UCSD-AML1 (cell line): ENCODE data around the gene CYP21A2.
"Not testable (repeated sequence)": the region's sequence is repeated elsewhere in the genome, so short reads cannot be mapped to it uniquely, and the experiment has no call there.

Experiments used
- DNase-seq: peaks from one replicate; lab custom pipeline; 2025; ENCODE audit not compliant: unreplicated experiment; lab: John Stamatoyannopoulos, UW

Gene CYP21A2

DNA sequence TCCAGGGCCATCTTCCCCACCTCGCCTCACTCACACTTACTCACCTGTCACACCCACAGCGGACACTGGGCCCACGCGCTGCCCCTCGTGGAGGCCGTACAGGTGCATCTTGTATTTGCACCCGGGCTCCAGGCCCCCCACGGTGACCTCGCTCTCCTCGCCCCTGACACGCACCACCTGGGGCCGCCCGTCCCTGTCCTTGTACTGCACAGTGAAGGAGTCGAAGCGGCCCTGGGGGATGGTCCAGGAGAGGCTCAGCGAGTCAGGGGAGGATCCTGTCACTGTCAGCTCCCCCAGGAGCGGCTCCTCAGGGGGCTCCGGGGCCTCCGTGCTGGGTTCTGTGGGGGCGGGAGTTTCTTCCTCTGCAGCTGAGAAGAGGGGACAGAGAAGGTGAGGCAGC lies 14.4 kb downstream of the CYP21A2 start:
- DNase-seq: not testable (repeated sequence)

- not testable (repeated sequence) for DNase-seq
Measured at GRCh38 chr6:32053314-32053713, 15.1 kb downstream of the CYP21A2 start.

- DNase-seq: not testable (repeated sequence)
Measured at GRCh38 chr6:32055756-32056155, 17.5 kb downstream of the CYP21A2 start.

GRCh38 chr6:32056254-32056653 lies 18.0 kb downstream of the CYP21A2 start:
- DNase-seq: no peak

- DNase-seq: no peak
Measured at GRCh38 chr6:32057966-32058365, 19.8 kb downstream of the CYP21A2 start.

DNA sequence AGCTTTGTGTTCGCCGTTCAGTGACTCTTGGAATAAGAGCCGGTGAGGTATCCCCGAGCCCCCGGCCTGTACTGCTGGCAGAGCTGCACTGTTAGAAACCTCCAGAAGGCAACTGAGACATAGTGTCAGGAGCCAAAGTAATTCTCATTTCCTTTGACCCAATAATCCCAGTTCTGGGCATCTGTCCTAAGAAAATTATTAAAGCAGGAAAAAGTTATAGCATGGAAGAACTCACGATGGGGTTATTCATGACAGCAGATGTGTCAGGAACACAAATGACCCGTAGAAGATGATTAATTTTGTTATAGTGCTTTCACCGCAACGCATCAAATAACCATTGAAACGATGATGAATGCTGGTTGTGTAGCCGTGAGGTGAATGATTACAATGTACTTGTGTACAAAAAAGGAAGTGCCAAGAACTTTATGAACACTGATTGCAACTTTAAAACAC lies 20.3 kb downstream of the CYP21A2 start:
- no peak for DNase-seq

DNA sequence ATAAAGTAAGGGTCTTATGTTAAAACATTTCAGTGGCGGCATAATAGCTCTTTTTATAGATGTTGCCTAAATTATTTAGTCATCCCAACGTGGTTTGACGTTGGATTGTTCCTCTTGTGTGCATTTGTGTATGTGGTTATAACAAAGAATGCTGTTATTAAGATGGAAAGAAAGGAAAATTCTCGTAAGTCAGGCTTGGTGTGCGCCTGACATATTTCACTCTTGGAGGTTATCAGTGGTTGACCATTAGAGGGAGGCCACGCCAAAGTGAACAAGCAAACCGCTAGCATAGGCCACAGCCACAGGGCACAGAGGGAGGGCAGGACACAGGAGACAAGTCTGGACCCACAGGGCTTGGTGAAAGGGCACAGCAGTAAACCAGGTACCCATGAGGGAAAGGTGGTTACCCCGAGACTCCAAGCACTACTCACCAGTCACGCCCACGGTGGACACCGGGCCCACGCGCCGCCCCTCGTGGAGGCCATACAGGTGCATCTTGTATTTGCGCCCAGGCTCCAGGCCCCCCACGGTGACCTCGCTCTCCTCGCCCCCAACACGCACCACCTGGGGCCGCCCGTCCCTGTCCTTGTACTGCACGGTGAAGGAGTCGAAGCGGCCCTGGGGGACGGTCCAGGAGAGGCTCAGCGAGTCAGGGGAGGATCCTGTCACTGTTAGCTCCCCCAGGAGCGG lies 22.9 kb downstream of the CYP21A2 start:
- DNase-seq: no peak

DNA sequence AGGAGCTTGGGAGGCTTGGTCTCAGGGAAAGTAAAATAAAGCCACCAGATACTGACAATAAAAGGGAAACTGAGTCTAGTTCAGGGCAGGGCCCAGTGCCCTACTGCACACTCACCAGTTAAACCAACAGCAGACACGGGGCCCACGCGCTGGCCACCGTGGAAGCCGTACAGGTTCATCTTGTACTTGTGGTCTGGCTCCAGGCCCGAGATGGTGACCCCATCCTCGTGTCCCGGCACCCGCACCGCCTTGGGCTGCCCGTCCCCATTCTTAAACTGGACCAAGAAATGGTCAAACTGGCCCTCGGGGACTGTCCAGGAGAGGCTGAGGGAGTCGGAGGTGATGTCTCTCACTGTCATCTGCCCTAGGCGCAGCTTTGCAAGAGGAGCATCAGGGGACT lies 26.5 kb downstream of the CYP21A2 start:
- DNase-seq: no peak

DNA sequence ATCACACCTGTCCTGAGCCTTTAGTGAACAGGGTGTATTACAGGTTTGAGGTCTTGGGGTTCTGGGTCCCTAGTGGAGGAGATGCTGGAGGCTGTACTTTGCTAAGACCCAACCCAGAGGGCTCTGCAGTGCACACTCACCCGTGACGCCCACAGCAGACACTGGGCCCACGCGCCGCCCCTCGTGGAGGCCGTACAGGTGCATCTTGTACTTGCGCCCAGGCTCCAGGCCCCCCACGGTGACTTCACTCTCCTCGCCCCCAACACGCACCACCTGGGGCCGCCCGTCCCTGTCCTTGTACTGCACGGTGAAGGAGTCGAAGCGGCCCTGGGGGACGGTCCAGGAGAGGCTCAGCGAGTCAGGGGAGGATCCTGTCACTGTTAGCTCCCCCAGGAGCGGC lies 29.3 kb downstream of the CYP21A2 start:
- not testable (repeated sequence) for DNase-seq

GRCh38 chr6:32068315-32068714 lies 30.1 kb downstream of the CYP21A2 start:
- DNase-seq: not testable (repeated sequence)

DNA sequence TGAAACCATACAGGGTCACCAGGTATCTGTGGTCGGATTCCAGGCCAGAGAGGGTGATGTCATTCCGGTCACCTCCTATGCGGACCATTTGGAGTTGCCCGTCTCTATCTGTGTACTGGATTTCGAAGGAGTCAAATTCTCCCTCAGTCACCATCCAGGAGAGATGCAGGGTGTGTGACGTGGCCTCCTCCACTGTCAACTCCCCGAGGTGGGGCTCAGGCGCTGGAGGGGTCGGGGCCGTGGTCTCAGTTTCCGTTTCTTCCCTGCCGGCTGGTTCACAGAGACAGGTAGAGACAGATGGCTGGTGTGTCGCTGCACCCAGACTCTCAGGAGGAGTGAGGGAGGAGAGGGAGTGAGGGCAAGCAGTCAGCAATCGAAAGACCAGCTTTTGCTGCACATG lies 30.7 kb downstream of the CYP21A2 start:
- DNase-seq: no peak

- DNase-seq: no peak
Measured at GRCh38 chr6:32069460-32069859, 31.2 kb downstream of the CYP21A2 start.

DNA sequence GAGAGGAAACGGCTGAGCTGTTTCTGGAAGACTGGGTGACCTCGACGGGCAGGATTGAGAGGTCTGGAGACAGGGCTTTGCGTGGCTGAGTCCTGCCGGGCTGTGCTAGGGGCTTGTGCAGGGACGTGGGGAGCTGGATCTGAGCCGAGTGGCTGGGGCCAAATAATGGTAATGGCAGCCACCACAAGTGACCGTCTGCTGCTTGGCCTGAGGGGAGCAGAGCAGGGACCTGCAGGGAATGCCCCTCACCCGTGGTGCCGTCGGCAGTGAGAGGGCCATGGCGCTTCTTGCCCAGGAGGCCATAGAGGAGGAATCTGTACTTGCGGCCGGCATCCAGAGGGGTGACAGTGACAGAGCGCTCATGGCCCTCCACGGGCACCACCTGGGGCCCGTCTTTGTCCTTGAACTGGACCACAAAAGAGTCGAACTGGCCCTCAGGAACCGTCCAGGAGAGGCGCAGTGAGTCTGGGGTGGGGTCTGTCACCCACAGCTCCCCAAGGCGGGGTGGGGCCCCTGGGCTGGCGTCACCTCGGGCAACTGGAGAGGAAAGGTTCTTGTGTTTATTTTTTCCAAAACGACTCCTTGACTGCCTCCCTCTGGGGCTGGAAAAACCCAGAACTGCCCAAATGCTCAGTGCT lies 31.8 kb downstream of the CYP21A2 start:
- no peak for DNase-seq

DNA sequence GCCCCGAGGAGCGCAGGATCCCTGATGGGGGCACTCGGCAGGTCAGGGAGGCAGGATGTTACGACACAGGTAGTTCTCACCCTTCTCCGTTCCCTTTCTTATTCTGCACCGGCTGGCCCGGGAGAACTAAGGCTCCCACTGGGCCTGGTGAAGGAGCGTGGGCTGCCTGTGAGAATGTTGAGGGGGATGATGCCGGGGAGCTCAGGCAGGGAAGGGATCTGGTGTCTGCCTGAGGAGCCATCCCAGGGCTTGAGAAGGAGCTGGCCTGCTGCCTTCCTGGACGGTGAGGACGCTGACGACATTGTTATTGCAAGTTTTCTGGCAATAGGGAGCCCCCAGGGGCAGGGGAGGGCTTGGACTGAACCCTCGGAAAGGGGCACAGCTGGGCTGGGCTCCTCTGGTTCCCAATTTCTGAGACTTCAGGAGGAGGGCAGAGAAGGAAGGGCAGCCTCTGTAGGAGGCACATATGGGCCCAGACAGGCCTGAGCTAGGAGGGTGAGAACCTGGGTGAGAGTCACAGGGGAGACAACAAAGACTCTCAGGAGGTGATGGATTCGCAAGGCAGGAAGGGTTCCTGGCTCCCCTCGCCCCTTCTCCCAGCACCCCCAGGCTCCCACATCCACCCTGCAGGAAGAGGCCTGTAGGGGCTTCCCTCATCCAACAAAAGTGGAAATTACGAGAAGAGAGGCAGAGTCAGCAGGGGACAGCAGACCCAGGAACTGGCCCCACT lies 32.8 kb downstream of the CYP21A2 start:
- no peak for DNase-seq

GRCh38 chr6:32073101-32073500 lies 34.9 kb downstream of the CYP21A2 start:
- no peak for DNase-seq

DNA sequence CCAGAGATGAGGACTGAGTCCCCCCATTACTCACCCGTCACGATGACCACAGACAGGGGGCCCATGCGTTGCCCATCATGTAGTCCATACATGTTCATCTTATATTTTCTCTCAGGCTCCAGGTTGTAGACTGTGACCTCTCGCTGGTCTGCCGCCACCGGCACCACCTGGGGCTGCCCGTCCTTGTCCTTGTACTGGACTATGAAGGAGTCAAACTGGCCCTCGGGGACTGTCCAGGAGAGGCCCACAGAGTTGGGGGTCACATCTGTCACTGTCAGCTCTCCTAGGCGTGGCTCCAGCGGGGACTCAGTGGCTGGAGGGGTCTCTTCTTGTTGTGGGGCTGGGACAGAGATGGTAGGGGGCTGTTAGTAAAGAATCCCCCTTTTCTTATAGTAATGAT lies 35.4 kb downstream of the CYP21A2 start:
- no peak for DNase-seq

- no peak for DNase-seq
Measured at GRCh38 chr6:32074996-32075532, 36.8 kb downstream of the CYP21A2 start.

GRCh38 chr6:32075781-32076180 lies 37.6 kb downstream of the CYP21A2 start:
- no peak for DNase-seq

DNA sequence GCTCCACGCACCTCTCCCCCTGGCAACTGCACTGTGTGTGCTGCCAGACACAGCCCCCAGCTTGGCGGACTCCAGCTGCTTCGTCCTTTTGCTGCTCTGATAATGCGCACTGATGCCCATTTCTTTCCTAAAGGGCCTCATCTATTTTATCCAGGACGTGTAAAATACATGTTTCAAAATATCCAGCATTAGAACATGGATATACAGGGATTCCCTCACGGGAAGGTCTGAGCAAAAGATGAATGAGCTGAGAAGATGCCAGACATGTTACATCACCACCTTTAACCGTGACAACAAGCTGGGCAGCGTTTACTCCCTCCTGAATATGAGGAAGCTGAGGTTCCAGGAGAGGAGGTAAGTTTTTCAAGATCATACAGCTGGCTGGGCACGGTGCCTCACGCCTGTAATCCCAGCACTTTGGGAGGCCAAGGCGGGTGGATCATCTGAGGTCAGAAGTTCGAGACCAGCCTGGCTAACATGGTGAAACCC lies 38.1 kb downstream of the CYP21A2 start:
- no peak for DNase-seq

- DNase-seq: no peak
Measured at GRCh38 chr6:32079566-32080290, 41.5 kb downstream of the CYP21A2 start.
